T-cell (primary cell): ENCODE measurements around the gene SEMA5B. TPM values are rescaled to one million over a fixed set of nuclear protein-coding genes. Genes with fewer than 3 reads are reported as not detected.

Experiments used
- ATAC-seq, 4 experiments: fragments of 200-7000 bp in 3 of 4; fragments of 150-1000 bp in 1 of 4; cut with Tn5 transposase; replicated peaks in 1 of 4; 1 replicate in 3 of 4; 2 replicates in 1 of 4; pipeline ENCODE4 v1.10.0; 2021; ENCODE audit warnings: moderate library complexity in 3 of 4, mild to moderate bottlenecking in 2 of 4, moderate number of reproducible peaks in 1 of 4
- CTCF ChIA-PET, 2 donors: fragments of 300-600 bp; sonication (Branson Sonifier 250); formaldehyde crosslinking; loops; one replicate each; lab custom pipeline; 2022; ENCODE audit warnings: antibody characterized with exemption in 2 of 2; lab: Charles Lee
- POLR2A ChIA-PET, 2 donors: fragments of 300-600 bp; sonication (Branson Sonifier 250); formaldehyde crosslinking; loops; one replicate each; lab custom pipeline; 2022; ENCODE audit warnings: antibody characterized with exemption in 2 of 2; lab: Charles Lee
- DNase-seq, 35 experiments: peaks; one replicate each; pipeline versions ENCODE4 v3.0.0 to v3.0.0-alpha.2; 2013 to 2023
- H3K27ac ChIP-seq: one replicate; pipeline ENCODE4 v1.5.1; 2013; ENCODE audit warnings: low read length
- H3K27me3 ChIP-seq, 2 experiments: replicated peaks in 1 of 2; 1 replicate in 1 of 2; 2 replicates in 1 of 2; pipeline versions ENCODE4 v1.6.1 to v1.7.0; 2013; ENCODE audit warnings: low read length in 1 of 2, mixed read lengths in 1 of 2; ENCODE audit not compliant: control insufficient read depth in 2 of 2, insufficient read depth in 2 of 2; ENCODE audit errors: extremely low read depth in 1 of 2
- H3K36me3 ChIP-seq, 2 donors: 1 replicate in 1 of 2; 2 replicates in 1 of 2; pipeline versions ENCODE4 v1.6.1 to v1.7.0; 2013; ENCODE audit warnings: low read length in 1 of 2; ENCODE audit not compliant: control insufficient read depth in 2 of 2, insufficient read depth in 1 of 2; ENCODE audit errors: extremely low read depth in 1 of 2
- H3K4me1 ChIP-seq, 2 experiments: 1 replicate in 1 of 2; 2 replicates in 1 of 2; pipeline versions ENCODE4 v1.6.1 to v1.7.0; 2013; ENCODE audit warnings: low read length in 2 of 2, mixed read lengths in 1 of 2; ENCODE audit not compliant: insufficient read depth in 2 of 2, control insufficient read depth in 1 of 2; ENCODE audit errors: extremely low read depth in 1 of 2
- H3K4me3 ChIP-seq, 2 donors: 1 replicate in 1 of 2; 2 replicates in 1 of 2; pipeline versions ENCODE4 v1.5.1 to v1.7.0; 2013; ENCODE audit warnings: mild to moderate bottlenecking in 2 of 2, low read length in 1 of 2, moderate library complexity in 1 of 2; ENCODE audit not compliant: control insufficient read depth in 1 of 2; ENCODE audit errors: extremely low read depth in 1 of 2
- H3K9me3 ChIP-seq: 2 replicates; pipeline ENCODE4 v1.7.0; 2013
- H3K27ac Mint-ChIP-seq, 2 donors: one replicate each; pipeline ENCODE4 v1.8.0; 2020 to 2021; ENCODE audit warnings: mild to moderate bottlenecking in 2 of 2, mixed read lengths in 2 of 2
- H3K27me3 Mint-ChIP-seq, 2 donors: one replicate each; pipeline ENCODE4 v1.8.0; 2021 to 2022; ENCODE audit warnings: mixed read lengths in 2 of 2
- H3K36me3 Mint-ChIP-seq: one replicate; pipeline ENCODE4 v1.8.0; 2021; ENCODE audit warnings: mixed read lengths
- H3K4me1 Mint-ChIP-seq, 3 donors: one replicate each; pipeline ENCODE4 v1.8.0; 2020 to 2022; ENCODE audit warnings: mixed read lengths in 3 of 3, mild to moderate bottlenecking in 1 of 3
- H3K4me3 Mint-ChIP-seq, 3 donors: one replicate each; pipeline ENCODE4 v1.8.0; 2020 to 2022; ENCODE audit warnings: mild to moderate bottlenecking in 3 of 3, mixed read lengths in 3 of 3, moderate library complexity in 3 of 3
- H3K9me3 Mint-ChIP-seq, 3 donors: one replicate each; pipeline ENCODE4 v1.8.0; 2020 to 2022; ENCODE audit warnings: mixed read lengths in 3 of 3
- WGBS: methylation state at CpG from one replicate; pipeline ENCODE4 v1.1.5; 2013; ENCODE audit warnings: missing lambda C conversion rate; ENCODE audit not compliant: insufficient coverage; 5-methylcytosine and 5-hydroxymethylcytosine counted together
- total RNA-seq, 35 experiments: library from RNA in 6 of 35; stranded (reverse) in 6 of 35; fragments of 120-200 nt in 1 of 35; gene quantifications; one replicate each; pipeline versions ENCODE4 v1.2.1 to v1.2.4 and lab custom pipeline; 2013 to 2026

Gene SEMA5B
- total RNA-seq (under 1 TPM in 4 of 5 donors, not detected in 1; 0.08 to 0.32 (median 0.21) TPM), total RNA-seq (lab: John Stamatoyannopoulos, UW) (0 to 0.45 (median 0.09) reads per million in 29 experiments)
- 0.04 TPM for total RNA-seq (2013)

DNA sequence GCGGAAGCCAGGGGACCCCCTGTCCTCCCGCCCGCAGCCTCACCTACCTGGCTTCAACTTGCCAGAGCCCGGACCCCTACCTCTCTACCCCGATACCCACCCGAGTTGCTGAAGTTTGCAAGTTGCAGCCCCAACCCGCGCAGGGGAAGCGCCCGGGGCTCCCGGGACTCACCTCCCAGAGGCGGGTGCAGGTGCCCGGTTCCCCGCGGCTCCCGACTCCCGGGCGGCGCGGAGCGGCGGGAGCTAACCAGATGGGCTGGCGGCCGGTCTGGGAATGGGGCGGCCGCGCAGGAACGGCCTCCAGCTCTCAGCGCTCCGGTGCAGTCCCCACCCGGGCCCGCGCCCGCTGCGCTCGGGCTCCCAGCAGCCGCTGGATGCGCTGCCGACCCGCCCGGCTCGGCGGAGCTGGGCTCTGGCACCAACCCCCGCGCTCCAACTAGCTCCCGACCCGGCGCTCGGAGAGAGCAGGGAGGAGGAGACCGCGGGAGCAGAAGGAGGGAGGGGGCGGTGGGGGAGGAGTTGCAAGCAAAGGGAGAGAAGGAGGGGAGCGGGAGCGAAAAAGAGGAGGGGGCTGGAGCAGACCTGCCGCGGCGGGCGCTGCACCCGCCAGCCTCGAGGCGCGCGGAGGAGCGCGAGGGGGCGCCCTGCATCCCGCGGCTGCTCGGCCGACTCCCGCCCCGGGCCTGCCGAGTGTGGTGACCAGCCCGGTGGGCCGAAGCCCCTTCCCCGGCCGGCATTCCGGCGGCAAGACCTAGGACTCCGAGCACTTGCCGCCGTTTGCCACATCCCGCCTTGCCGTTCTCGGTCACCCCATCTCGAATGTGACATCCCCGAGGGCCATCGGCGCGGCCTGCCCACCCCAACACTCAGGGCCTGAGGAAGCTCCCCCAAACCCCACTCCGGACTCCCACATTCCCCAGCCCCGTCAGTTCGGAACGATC lies at the start of gene SEMA5B:
Gene SEMA5B (minus strand): TSS at position 472 of the 941 bp plus-strand sequence. CDS start 66,500 bp downstream, outside the sequence.
- Mint-ChIP-seq H3K4me3 (peak within 1 kb of the TSS; percentile 72 to 81 (median 73)), H3K4me1 (peaks cover 16 to 21% (median 17%) of the 10 kb centered on the region in 3 donors), H3K9me3 (no peaks in the 10 kb centered on the region), H3K36me3 (no peaks in the 10 kb centered on the region), H3K27me3 (peaks cover 41 to 58% of the 10 kb centered on the region in 2 donors), H3K27ac (no peak within 1 kb of the TSS)
- peak within 1 kb of the TSS; percentile 42 to 93 for H3K4me3 ChIP-seq
- H3K27me3 ChIP-seq: peaks cover 8 to 60% of the 10 kb centered on the region in 2 experiments
- under 1% methylated on average over 72 of the region's 94 CpGs for WGBS
- DNase-seq: peak in 10 of 35 experiments; percentile 1 to 27 (median 12)
- peak; percentile 40 to 67 (median 48) for ATAC-seq
- POLR2A ChIA-PET: no interaction called here
- H3K9me3 ChIP-seq: no peaks in the 10 kb centered on the region
- H3K36me3 ChIP-seq: no peaks in the 10 kb centered on the region
- CTCF ChIA-PET: interaction anchor here (0.5 to 1.6 kb wide), 12 partner anchors 9 to 1482 kb away, joined by 3 to 9 read pairs (median 4); partner anchors contain the start of gene POLQ (in 1 of the 2)
- H3K4me1 ChIP-seq: peaks cover 3 to 23% of the 10 kb centered on the region in 2 experiments
- H3K27ac ChIP-seq: no peak within 1 kb of the TSS

DNA sequence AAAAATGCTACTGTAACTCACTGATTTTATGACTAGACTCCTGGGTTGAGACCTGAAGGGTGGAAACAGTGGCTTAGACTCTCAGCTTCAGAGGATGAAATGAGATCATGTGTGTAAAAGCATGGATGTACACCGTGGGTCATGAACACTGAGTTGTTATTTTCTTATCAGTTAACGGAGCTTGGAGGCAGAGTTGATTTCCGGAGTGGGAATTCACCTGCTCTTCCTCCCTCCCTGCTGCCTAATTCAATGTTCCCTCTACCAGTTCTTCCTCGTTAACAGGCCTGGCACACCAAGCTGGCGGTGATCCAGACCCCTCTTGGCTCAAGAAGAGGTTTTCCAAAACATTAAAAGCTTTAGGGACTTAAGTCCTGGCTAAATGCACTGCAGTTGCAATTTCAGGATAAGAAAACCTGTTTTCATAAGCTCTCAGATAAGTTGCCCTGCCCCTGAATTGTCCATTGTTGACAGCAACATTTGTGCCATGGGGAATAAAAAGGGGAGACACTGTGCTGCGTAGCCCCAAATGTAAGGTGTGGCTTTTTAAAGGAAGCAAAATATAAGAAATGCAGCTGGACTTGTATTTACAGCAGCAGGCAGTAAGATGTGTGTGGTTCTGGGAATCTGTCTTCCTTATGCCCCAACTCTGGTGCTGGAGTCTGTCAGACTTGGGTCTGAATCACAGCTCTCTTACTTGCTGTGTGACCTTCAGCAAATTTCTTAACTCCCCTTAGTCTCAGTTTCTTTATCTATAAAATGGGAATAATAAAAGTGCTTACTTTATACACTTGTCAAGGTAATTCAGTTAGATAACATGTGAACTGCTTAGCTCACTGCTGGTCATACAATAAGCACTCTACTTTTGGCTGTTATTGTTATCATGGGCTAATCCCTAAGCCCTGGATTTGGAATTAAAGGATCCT lies 49.2 kb upstream of the SEMA5B start:
- Histone ChIP-seq H3K27ac (no peak overlapping the region), H3K36me3 (no peaks in the 10 kb centered on the region), H3K9me3 (no peaks in the 10 kb centered on the region), H3K4me3 (no peak overlapping the region), H3K4me1 (no peaks in the 10 kb centered on the region), H3K27me3 (no peaks in the 10 kb centered on the region)
- ATAC-seq: no peak
- H3K9me3 Mint-ChIP-seq: no peaks in the 10 kb centered on the region
- H3K4me1 Mint-ChIP-seq: peaks cover 10 to 22% (median 10%) of the 10 kb centered on the region in 3 donors
- CTCF ChIA-PET: interaction anchor here (0.6 kb wide), 2 partner anchors 12 to 41 kb away, joined by 3 to 4 read pairs; no protein-coding TSS in a partner anchor
- H3K4me3 Mint-ChIP-seq: no peak overlapping the region
- WGBS: 90% methylated on average over 2 of the region's 6 CpGs
- H3K36me3 Mint-ChIP-seq: no peaks in the 10 kb centered on the region
- no peaks in the 10 kb centered on the region for H3K27me3 Mint-ChIP-seq
- no peak for DNase-seq
- H3K27ac Mint-ChIP-seq: no peak overlapping the region
- POLR2A ChIA-PET: no interaction called here

DNA sequence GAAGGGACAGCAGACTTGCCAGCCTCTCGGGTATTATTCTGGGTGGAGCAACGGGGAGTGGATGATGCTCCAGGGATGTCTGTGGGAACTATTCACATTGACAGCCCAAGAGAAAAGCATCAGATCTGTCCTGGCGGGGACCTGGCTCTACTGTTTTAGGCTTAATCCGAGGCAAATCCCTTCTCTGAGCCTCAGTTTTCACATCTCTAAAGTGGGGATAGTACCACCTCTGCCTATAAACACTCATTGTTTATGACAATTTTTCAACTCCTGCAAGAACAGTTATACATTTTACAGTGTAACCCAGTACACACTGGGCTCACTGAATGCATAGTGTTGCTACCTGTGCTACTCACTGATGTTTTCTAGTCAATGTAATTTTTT lies 48.5 kb upstream of the SEMA5B start:
- Histone ChIP-seq H3K36me3 (no peaks in the 10 kb centered on the region), H3K4me1 (no peaks in the 10 kb centered on the region), H3K27me3 (no peaks in the 10 kb centered on the region), H3K27ac (no peak overlapping the region), H3K4me3 (no peak overlapping the region), H3K9me3 (no peaks in the 10 kb centered on the region)
- 87% methylated on average over 3 of the region's 4 CpGs for WGBS
- POLR2A ChIA-PET: no interaction called here
- Mint-ChIP-seq H3K27me3 (no peaks in the 10 kb centered on the region), H3K9me3 (no peaks in the 10 kb centered on the region), H3K4me3 (no peak overlapping the region), H3K27ac (no peak overlapping the region), H3K36me3 (no peaks in the 10 kb centered on the region), H3K4me1 (peaks cover 8 to 22% (median 8%) of the 10 kb centered on the region in 3 donors)
- DNase-seq: no peak
- CTCF ChIA-PET: no interaction called here
- no peak for ATAC-seq

GRCh38 chr3:123075359-123075758 lies 47.8 kb upstream of the SEMA5B start:
- no peak overlapping the region for H3K27ac ChIP-seq
- no peaks in the 10 kb centered on the region for H3K27me3 Mint-ChIP-seq
- peaks cover 8 to 22% (median 8%) of the 10 kb centered on the region in 3 donors for H3K4me1 Mint-ChIP-seq
- no peak for DNase-seq
- 100% methylated on average over 1 of the region's 1 CpG for WGBS
- no peaks in the 10 kb centered on the region for H3K36me3 ChIP-seq
- H3K4me3 Mint-ChIP-seq: no peak overlapping the region
- H3K4me3 ChIP-seq: no peak overlapping the region
- H3K36me3 Mint-ChIP-seq: no peaks in the 10 kb centered on the region
- ChIA-PET CTCF (no interaction called here), POLR2A (no interaction called here)
- no peaks in the 10 kb centered on the region for H3K27me3 ChIP-seq
- H3K9me3 ChIP-seq: no peaks in the 10 kb centered on the region
- ATAC-seq: no peak
- no peaks in the 10 kb centered on the region for H3K9me3 Mint-ChIP-seq
- no peak overlapping the region for H3K27ac Mint-ChIP-seq
- H3K4me1 ChIP-seq: no peaks in the 10 kb centered on the region

DNA sequence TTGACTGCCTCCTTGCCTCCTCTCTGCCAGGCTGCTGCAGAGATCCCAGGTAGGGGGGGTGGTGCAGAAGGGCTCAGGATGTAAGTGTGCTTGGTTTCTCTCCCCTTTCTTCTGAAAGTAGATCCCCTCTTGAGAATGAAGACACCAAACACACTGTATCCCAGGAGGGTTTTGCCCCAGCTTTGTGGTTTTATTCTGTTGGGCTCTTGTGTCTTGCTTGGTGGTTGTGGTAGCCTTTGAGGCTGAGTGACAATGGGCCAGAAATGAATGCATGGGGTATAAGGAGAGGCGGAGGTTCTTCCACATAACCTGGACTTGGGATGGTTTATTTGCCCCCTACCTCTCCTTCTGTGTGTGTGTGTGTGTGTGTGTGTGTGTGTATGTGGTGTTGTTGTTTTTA lies 45.0 kb upstream of the SEMA5B start:
- CTCF ChIA-PET: no interaction called here
- POLR2A ChIA-PET: no interaction called here
- Histone ChIP-seq H3K4me3 (no peak overlapping the region), H3K9me3 (no peaks in the 10 kb centered on the region), H3K27me3 (peaks cover 0 to 8% of the 10 kb centered on the region in 2 experiments), H3K27ac (no peak overlapping the region), H3K36me3 (no peaks in the 10 kb centered on the region), H3K4me1 (peaks cover 3 to 13% of the 10 kb centered on the region in 2 experiments)
- Mint-ChIP-seq H3K4me3 (no peak overlapping the region), H3K9me3 (no peaks in the 10 kb centered on the region), H3K4me1 (peaks cover 19 to 34% (median 25%) of the 10 kb centered on the region in 3 donors), H3K27ac (no peak overlapping the region), H3K36me3 (no peaks in the 10 kb centered on the region), H3K27me3 (peaks cover 0 to 1% of the 10 kb centered on the region in 2 donors)
- ATAC-seq: no peak
- DNase-seq: no peak
- no CpG with 5 or more reads among the region's 1 CpG for whole genome bisulfite sequencing

- CTCF ChIA-PET: no interaction called here
- no peaks in the 10 kb centered on the region for H3K9me3 Mint-ChIP-seq
Measured at GRCh38 chr3:123072152-123072551, 44.6 kb upstream of the SEMA5B start.

More at GRCh38 chr3:123072152-123072551, 44.6 kb upstream of the SEMA5B start:
- no peak overlapping the region for H3K4me3 Mint-ChIP-seq
- no peak for ATAC-seq
- Histone ChIP-seq H3K4me3 (no peak overlapping the region), H3K36me3 (no peaks in the 10 kb centered on the region), H3K4me1 (peaks cover 3 to 17% of the 10 kb centered on the region in 2 experiments), H3K27me3 (peaks cover 0 to 11% of the 10 kb centered on the region in 2 experiments), H3K27ac (no peak overlapping the region), H3K9me3 (no peaks in the 10 kb centered on the region)
- no peaks in the 10 kb centered on the region for H3K36me3 Mint-ChIP-seq
- peaks cover 0 to 1% of the 10 kb centered on the region in 2 donors for H3K27me3 Mint-ChIP-seq
- peaks cover 19 to 36% (median 25%) of the 10 kb centered on the region in 3 donors for H3K4me1 Mint-ChIP-seq
- WGBS: 89% methylated on average over 5 of the region's 5 CpGs
- no peak for DNase-seq
- POLR2A ChIA-PET: no interaction called here
- H3K27ac Mint-ChIP-seq: no peak overlapping the region
